SK-N-SH (cell line): ENCODE measurements around the gene RAPH1. TPM values are rescaled to one million over a fixed set of nuclear protein-coding genes. Genes with fewer than 3 reads are reported as not detected.
A peak's percentile ranks its signal among the peaks of the same experiment; 100 is the strongest.

ENCODE experiments used
- CTCF ChIA-PET: fragments of 300-600, 350-600 bp; formaldehyde crosslinking; extraction: SDS; loops from one replicate; lab custom pipeline; 2021; lab: Yijun Ruan, JAX
- POLR2A ChIA-PET: fragments of 350-600 bp; sonication (Branson Sonifier 250); formaldehyde crosslinking; extraction: SDS; loops from one replicate; lab custom pipeline; 2020; ENCODE audit warnings: antibody characterized with exemption, inconsistent platforms; lab: Yijun Ruan, JAX
- DNase-seq: peaks from one replicate; pipeline ENCODE4 v3.0.0; 2012
- H2AFZ ChIP-seq: fragments of 200-600 bp; sonication (generic); 2 replicates; pipeline ENCODE4 v1.8.1; 2016; ENCODE audit warnings: antibody characterized with exemption, mild to moderate bottlenecking, low read depth
- H3F3A ChIP-seq: fragments of 200-600 bp; sonication (generic); replicated peaks from 2 replicates; pipeline ENCODE3; 2016; ENCODE audit warnings: antibody characterized with exemption, mild to moderate bottlenecking; ENCODE audit not compliant: insufficient read depth
- H3K27ac ChIP-seq, 2 experiments: fragments of 200-500 bp in 1 of 2; fragments of 200-600 bp in 1 of 2; sonication (Bioruptor generic) in 1 of 2; sonication (generic), shearing (Covaris generic) in 1 of 2; 2 replicates each; pipeline versions ENCODE4 v1.5.1 to v1.6.1; 2014 to 2016; ENCODE audit warnings: low read depth in 2 of 2, inconsistent platforms in 1 of 2, low read length in 1 of 2, mild to moderate bottlenecking in 1 of 2, mixed read lengths in 1 of 2
- H3K27me3 ChIP-seq: fragments of 200-600 bp; sonication (generic), shearing (Covaris generic); 2 replicates; pipeline ENCODE4 v1.6.1; 2016; ENCODE audit warnings: mixed run types; ENCODE audit not compliant: insufficient read depth
- H3K36me3 ChIP-seq, 2 experiments: fragments of 200-500 bp in 1 of 2; fragments of 200-600 bp in 1 of 2; sonication (Bioruptor generic) in 1 of 2; sonication (generic) in 1 of 2; replicated peaks in 1 of 2; 2 replicates each; pipeline versions ENCODE3 to v1.5.1; 2014 to 2016; ENCODE audit warnings: low read length in 1 of 2, mild to moderate bottlenecking in 1 of 2; ENCODE audit not compliant: insufficient read depth in 2 of 2, control insufficient read depth in 1 of 2
- H3K4me1 ChIP-seq, 2 experiments: fragments of 200-500 bp in 1 of 2; fragments of 200-600 bp in 1 of 2; sonication (Bioruptor generic) in 1 of 2; sonication (generic), shearing (Covaris generic) in 1 of 2; 2 replicates each; pipeline versions ENCODE4 v1.5.1 to v1.6.1; 2014 to 2016; ENCODE audit warnings: low read depth in 1 of 2, low read length in 1 of 2, mixed run types in 1 of 2; ENCODE audit not compliant: insufficient read depth in 2 of 2, control insufficient read depth in 1 of 2
- H3K4me2 ChIP-seq: fragments of 200-600 bp; sonication (generic), shearing (Covaris generic); 2 replicates; pipeline ENCODE4 v1.6.1; 2017; ENCODE audit warnings: mixed run types
- H3K4me3 ChIP-seq, 2 experiments: fragments of 200-500 bp in 1 of 2; fragments of 200-600 bp in 1 of 2; sonication (Bioruptor generic) in 1 of 2; sonication (generic), shearing (Covaris generic) in 1 of 2; 2 replicates each; pipeline versions ENCODE4 v1.5.1 to v1.8.1; 2014 to 2016; ENCODE audit warnings: low read depth in 2 of 2, inconsistent platforms in 1 of 2, low read length in 1 of 2, mild to moderate bottlenecking in 1 of 2, mixed read lengths in 1 of 2, moderate library complexity in 1 of 2
- H3K79me2 ChIP-seq: fragments of 200-600 bp; sonication (generic); 2 replicates; pipeline ENCODE4 v1.8.1; 2017; ENCODE audit warnings: mild to moderate bottlenecking; ENCODE audit not compliant: insufficient read depth
- H3K9ac ChIP-seq: fragments of 200-600 bp; sonication (generic); 2 replicates; pipeline ENCODE4 v1.6.1; 2017; ENCODE audit warnings: mixed run types
- H3K9me2 ChIP-seq: fragments of 200-600 bp; sonication (generic); 2 replicates; pipeline ENCODE4 v1.6.1; 2017; ENCODE audit warnings: mixed run types
- H3K9me3 ChIP-seq: fragments of 200-600 bp; sonication (generic); 2 replicates; pipeline ENCODE4 v1.6.1; 2017; ENCODE audit warnings: mixed run types, mild to moderate bottlenecking, moderate library complexity
- H4K20me1 ChIP-seq: fragments of 200-600 bp; sonication (generic); 2 replicates; pipeline ENCODE4 v1.6.1; 2017; ENCODE audit warnings: mild to moderate bottlenecking, mixed run types; ENCODE audit not compliant: insufficient read depth
- ELF1 ChIP-seq: IDR thresholded peaks from 2 replicates; pipeline ENCODE4 v1.4.0; 2012
- FOXM1 ChIP-seq: IDR thresholded peaks from 2 replicates; pipeline ENCODE4 v1.4.0; 2012; ENCODE audit warnings: low read depth, mild to moderate bottlenecking
- GABPA ChIP-seq: IDR thresholded peaks from 2 replicates; pipeline ENCODE4 v1.4.0; 2012; ENCODE audit warnings: low read depth, mild to moderate bottlenecking
- RFX5 ChIP-seq: IDR thresholded peaks from 2 replicates; pipeline ENCODE4 v1.6.1; 2012; ENCODE audit warnings: mild to moderate bottlenecking, improper control_type of control experiment, low read length
- SIN3A ChIP-seq: IDR thresholded peaks from 2 replicates; pipeline ENCODE4 v1.6.1; 2012; ENCODE audit warnings: low read depth, mild to moderate bottlenecking, low read length, moderate library complexity, borderline replicate concordance
- SMC3 ChIP-seq: IDR thresholded peaks from 2 replicates; pipeline ENCODE4 v1.6.1; 2012; ENCODE audit warnings: low read depth, low read length, improper control_type of control experiment
- WGBS: methylation state at CpG from one replicate; pipeline ENCODE4 v1.1.6; 2017; ENCODE audit warnings: low lambda C conversion rate; 5-methylcytosine and 5-hydroxymethylcytosine counted together
- polyA plus RNA-seq, 3 experiments: library from polyadenylated mRNA; depleted of rRNA; stranded (reverse); fragments of >200 nt; gene quantifications; 2 replicates each; pipeline ENCODE4 v1.2.3, GENCODE V29; 2012
- TF ChIP-seq, protein P1 (sequence below): IDR thresholded peaks from 2 replicates; pipeline ENCODE4 v1.4.0; 2012; ENCODE audit warnings: low read depth, borderline replicate concordance
- TF ChIP-seq, protein P2 (sequence below): fragments of 150-350 bp; IDR thresholded peaks from 2 replicates; pipeline ENCODE4 v1.6.1; 2016; ENCODE audit warnings: mild to moderate bottlenecking, low read depth, low read length
- TF ChIP-seq, protein P3 (sequence below): IDR thresholded peaks from 2 replicates; pipeline ENCODE4; 2012

The RAPH1 gene
- polyA plus RNA-seq, 1 of the 3 experiments (the other 2 are of a cell fraction), result 6.7 TPM

DNA sequence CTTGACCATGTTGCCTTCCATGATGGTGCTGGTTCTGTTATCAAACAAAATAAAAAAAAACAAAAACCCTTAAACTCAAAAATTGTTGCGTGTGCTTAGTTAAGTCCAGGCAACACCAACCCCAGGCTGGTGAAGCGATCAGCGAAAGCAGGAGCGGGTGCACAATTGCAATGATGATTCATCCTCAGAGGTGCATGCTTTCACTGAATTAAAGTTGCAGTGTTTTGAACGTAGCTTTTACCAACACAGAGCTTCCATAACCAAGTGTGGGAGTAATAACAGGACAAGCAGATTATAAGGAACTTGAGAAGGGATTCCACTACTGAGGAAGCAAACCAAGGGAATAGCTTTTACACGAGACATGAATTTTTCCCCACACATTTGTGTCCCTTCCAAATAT is 39.7 kb upstream of the RAPH1 start:
- Histone ChIP-seq H3K4me3 (no peak overlapping the region), H2AFZ (0 out of 2 replicates have a peak overlapping the region, but pooled peaks have one; percentile 35), H3K9ac (no peak overlapping the region), H3K79me2 (no peaks in the 10 kb centered on the region), H3K36me3 (no peaks in the 10 kb centered on the region), H3K4me1 (no peaks in the 10 kb centered on the region), H3K27me3 (no peaks in the 10 kb centered on the region), H3K27ac (no peak overlapping the region), H3F3A (no peaks in the 10 kb centered on the region), H3K4me2 (no peak overlapping the region), H3K9me2 (no peaks in the 10 kb centered on the region), H4K20me1 (no peaks in the 10 kb centered on the region), H3K9me3 (no peaks in the 10 kb centered on the region)
- ChIA-PET CTCF (interaction anchor here (1.0 kb wide), 1 partner anchor 8 kb away, joined by 4 read pairs; no protein-coding TSS in a partner anchor), POLR2A (no interaction called here)
- no peak for DNase-seq
- 72% methylated on average over 6 of the region's 6 CpGs for WGBS
- TF ChIP-seq, protein P1, sequence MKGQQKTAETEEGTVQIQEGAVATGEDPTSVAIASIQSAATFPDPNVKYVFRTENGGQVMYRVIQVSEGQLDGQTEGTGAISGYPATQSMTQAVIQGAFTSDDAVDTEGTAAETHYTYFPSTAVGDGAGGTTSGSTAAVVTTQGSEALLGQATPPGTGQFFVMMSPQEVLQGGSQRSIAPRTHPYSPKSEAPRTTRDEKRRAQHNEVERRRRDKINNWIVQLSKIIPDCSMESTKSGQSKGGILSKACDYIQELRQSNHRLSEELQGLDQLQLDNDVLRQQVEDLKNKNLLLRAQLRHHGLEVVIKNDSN, result no peak
- no peak for TF ChIP-seq SIN3A
- TF ChIP-seq RFX5, result no peak
- TF ChIP-seq, protein P2, sequence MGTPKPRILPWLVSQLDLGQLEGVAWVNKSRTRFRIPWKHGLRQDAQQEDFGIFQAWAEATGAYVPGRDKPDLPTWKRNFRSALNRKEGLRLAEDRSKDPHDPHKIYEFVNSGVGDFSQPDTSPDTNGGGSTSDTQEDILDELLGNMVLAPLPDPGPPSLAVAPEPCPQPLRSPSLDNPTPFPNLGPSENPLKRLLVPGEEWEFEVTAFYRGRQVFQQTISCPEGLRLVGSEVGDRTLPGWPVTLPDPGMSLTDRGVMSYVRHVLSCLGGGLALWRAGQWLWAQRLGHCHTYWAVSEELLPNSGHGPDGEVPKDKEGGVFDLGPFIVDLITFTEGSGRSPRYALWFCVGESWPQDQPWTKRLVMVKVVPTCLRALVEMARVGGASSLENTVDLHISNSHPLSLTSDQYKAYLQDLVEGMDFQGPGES, result no peak
- TF ChIP-seq GABPA, result no peak
- TF ChIP-seq, protein P3, sequence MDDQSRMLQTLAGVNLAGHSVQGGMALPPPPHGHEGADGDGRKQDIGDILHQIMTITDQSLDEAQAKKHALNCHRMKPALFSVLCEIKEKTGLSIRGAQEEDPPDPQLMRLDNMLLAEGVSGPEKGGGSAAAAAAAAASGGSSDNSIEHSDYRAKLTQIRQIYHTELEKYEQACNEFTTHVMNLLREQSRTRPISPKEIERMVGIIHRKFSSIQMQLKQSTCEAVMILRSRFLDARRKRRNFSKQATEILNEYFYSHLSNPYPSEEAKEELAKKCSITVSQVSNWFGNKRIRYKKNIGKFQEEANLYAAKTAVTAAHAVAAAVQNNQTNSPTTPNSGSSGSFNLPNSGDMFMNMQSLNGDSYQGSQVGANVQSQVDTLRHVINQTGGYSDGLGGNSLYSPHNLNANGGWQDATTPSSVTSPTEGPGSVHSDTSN, result no peak

DNA sequence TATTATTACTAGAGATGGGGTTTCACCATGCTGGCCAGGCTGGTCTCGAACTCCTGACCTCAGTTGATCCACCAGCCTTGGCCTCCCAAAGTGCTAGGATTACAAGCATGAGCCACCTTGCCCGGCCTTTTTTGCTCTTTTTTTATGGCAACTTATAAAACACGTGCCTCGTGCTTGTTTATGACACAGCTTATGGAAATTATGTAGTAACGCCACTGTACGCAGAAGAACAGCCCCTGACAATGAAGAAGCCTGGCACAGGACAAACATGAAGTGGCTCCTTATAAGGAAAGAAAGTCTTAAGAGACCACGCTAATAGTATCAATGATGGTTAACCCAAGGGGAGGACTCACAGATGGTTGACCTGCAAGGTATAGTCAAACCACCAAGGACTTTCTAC is 37.2 kb upstream of the RAPH1 start:
- Histone ChIP-seq H3F3A (no peaks in the 10 kb centered on the region), H2AFZ (no peak overlapping the region), H3K9ac (no peak overlapping the region), H3K36me3 (no peaks in the 10 kb centered on the region), H3K9me3 (no peaks in the 10 kb centered on the region), H3K4me1 (no peaks in the 10 kb centered on the region), H3K79me2 (no peaks in the 10 kb centered on the region), H3K4me3 (no peak overlapping the region), H3K27me3 (no peaks in the 10 kb centered on the region), H4K20me1 (no peaks in the 10 kb centered on the region), H3K27ac (no peak overlapping the region), H3K9me2 (no peaks in the 10 kb centered on the region), H3K4me2 (no peak overlapping the region)
- POLR2A ChIA-PET, result no interaction called here
- CTCF ChIA-PET, result no interaction called here
- no peak for DNase-seq
- no peak for TF ChIP-seq FOXM1
- no peak for TF ChIP-seq ELF1
- TF ChIP-seq SMC3, result no peak
- WGBS, result 83% methylated on average over 7 of the region's 7 CpGs
